ENCODE measurements around the gene ISM1. TPM values are rescaled to one million over a fixed set of nuclear protein-coding genes. Genes with fewer than 3 reads are reported as not detected.

ISM1 gene
- total RNA-seq, 1 experiment from 2014 or later, result not detected

DNA sequence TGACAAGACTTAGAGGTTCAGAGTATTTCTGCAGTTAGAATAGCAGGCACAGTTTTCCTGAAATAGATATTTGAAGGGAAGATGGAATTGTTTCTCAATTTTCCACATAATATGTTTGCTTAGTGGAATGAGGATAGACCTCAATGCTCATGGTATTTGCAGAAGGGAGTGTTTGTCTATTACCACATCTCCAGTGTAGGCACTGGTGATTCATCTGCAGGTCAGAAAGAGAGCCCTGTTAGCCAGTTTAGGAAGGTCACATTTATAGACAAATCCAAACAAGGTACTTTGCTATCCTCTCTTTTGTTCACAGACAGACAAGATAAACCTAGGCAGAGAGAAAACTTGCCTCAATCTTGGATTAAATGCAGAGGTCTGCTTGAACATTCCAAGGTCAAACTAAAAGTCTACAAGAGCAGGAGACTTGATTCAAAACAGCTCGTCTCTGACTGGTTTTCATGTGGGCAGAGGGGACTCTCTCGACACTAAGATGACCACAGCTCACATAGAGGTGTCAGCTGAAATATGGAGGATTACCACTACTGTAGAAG, 22.8 kb downstream of the ISM1 start:
- TF ChIP-seq, protein P1, sequence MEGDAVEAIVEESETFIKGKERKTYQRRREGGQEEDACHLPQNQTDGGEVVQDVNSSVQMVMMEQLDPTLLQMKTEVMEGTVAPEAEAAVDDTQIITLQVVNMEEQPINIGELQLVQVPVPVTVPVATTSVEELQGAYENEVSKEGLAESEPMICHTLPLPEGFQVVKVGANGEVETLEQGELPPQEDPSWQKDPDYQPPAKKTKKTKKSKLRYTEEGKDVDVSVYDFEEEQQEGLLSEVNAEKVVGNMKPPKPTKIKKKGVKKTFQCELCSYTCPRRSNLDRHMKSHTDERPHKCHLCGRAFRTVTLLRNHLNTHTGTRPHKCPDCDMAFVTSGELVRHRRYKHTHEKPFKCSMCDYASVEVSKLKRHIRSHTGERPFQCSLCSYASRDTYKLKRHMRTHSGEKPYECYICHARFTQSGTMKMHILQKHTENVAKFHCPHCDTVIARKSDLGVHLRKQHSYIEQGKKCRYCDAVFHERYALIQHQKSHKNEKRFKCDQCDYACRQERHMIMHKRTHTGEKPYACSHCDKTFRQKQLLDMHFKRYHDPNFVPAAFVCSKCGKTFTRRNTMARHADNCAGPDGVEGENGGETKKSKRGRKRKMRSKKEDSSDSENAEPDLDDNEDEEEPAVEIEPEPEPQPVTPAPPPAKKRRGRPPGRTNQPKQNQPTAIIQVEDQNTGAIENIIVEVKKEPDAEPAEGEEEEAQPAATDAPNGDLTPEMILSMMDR (IDR thresholded peaks at IDR 0.05; ENCODE audit: unreplicated experiment), result no peak
- no peak overlapping the region for H3K4me3 Mint-ChIP-seq (ENCODE audit: low read depth, unreplicated experiment)
- no TSS peak for BruUV-seq (replicated peaks)
- H3K4me1 Mint-ChIP-seq (ENCODE audit: low read depth, unreplicated experiment), result peaks cover 14% of the 10 kb centered on the region
- H3K9me3 Mint-ChIP-seq (ENCODE audit: low read depth, unreplicated experiment), result no peaks in the 10 kb centered on the region
- H3K36me3 Mint-ChIP-seq (ENCODE audit: insufficient read depth, unreplicated experiment), result no peaks in the 10 kb centered on the region
- no peak overlapping the region for H3K27ac Mint-ChIP-seq (ENCODE audit: unreplicated experiment)
- no peaks in the 10 kb centered on the region for H3K27me3 Mint-ChIP-seq (ENCODE audit: unreplicated experiment)
- intact Hi-C loops (cut with micrococcal nuclease; ENCODE audit: unreplicated experiment), result no loop called here
- DNase-seq, result no peak
- CTCF ChIA-PET, result interaction anchor here (0.6 kb wide), 1 partner anchor 61 kb away, joined by 3 read pairs; no protein-coding TSS in a partner anchor

DNA sequence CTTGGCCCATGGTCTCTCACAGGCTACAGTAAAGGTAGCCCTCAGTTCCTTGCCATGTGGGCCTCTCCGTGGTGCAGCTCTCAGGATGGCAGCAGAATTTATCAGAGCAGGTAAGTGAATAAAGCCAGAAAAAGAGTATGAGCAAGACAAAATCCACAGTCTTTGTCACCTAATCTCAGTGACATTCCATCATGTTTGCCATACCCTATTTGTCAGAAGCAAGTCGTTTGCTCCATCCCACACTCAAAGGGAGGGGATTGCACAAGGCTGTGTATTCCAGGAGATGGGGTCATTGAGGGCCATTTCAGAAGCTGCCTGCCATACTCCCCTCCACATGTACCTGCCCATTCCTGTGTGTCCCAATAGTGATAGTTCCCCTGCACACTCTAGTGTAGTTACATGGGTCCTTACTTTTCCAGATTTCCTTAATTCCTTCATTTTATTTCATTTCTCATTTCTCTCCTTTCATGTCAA, 24.2 kb downstream of the ISM1 start:
- no peaks in the 10 kb centered on the region for H3K9me3 Mint-ChIP-seq (ENCODE audit: low read depth, unreplicated experiment)
- H3K36me3 Mint-ChIP-seq (ENCODE audit: insufficient read depth, unreplicated experiment), result no peaks in the 10 kb centered on the region
- H3K27ac Mint-ChIP-seq (ENCODE audit: unreplicated experiment), result no peak overlapping the region
- CTCF ChIA-PET, result no interaction called here
- H3K4me1 Mint-ChIP-seq (ENCODE audit: low read depth, unreplicated experiment), result peaks cover 14% of the 10 kb centered on the region
- TF ChIP-seq, protein P1 (IDR thresholded peaks at IDR 0.05; ENCODE audit: unreplicated experiment), result no peak
- BruUV-seq (replicated peaks), result no TSS peak
- no peak for DNase-seq
- intact Hi-C loops (cut with micrococcal nuclease; ENCODE audit: unreplicated experiment), result no loop called here
- H3K27me3 Mint-ChIP-seq (ENCODE audit: unreplicated experiment), result no peaks in the 10 kb centered on the region
- no peak overlapping the region for H3K4me3 Mint-ChIP-seq (ENCODE audit: low read depth, unreplicated experiment)

DNA sequence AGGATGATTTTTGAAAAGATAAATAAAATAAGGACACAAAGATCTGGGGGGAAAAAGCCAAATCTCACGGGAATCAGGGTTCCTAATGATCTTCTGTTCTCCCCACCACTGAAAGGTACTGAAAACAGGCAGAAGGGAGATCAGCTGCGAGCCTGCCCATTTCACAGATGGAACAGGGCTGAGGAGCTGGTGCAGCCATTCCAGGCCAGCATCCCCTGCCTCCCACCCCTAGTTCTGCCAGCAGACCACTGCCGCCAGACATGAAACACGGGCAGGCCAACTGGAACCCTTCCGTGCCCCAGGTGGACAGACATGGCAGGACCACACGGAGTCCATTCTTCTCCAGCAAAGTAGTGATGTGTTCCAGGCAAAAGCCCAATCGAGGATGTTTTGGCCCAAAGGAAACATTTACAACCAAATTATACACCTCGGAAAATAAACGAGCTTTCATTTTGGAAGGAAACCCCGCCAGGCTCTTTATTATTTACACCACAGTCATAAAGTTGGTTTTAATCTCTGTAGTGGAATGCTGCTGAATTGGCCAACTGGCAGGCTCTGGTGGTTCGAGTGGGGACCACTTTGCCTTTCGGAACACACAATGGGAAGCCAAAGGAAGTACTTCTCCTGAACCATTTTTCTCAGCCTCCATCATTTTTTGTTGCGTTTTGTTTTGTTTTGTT, 28.2 kb downstream of the ISM1 start:
- Mint-ChIP-seq H3K4me1 (ENCODE audit: low read depth, unreplicated experiment) (peaks cover 14% of the 10 kb centered on the region), H3K27me3 (ENCODE audit: unreplicated experiment) (peaks cover 29% of the 10 kb centered on the region), H3K9me3 (ENCODE audit: low read depth, unreplicated experiment) (no peaks in the 10 kb centered on the region), H3K4me3 (ENCODE audit: low read depth, unreplicated experiment) (no peak overlapping the region), H3K36me3 (ENCODE audit: insufficient read depth, unreplicated experiment) (no peaks in the 10 kb centered on the region), H3K27ac (ENCODE audit: unreplicated experiment) (no peak overlapping the region)
- no TSS peak for BruUV-seq (replicated peaks)
- TF ChIP-seq, protein P1 (IDR thresholded peaks at IDR 0.05; ENCODE audit: unreplicated experiment), result no peak
- CTCF ChIA-PET, result no interaction called here
- intact Hi-C loops (cut with micrococcal nuclease; ENCODE audit: unreplicated experiment), result no loop called here
- DNase-seq, result no peak

DNA sequence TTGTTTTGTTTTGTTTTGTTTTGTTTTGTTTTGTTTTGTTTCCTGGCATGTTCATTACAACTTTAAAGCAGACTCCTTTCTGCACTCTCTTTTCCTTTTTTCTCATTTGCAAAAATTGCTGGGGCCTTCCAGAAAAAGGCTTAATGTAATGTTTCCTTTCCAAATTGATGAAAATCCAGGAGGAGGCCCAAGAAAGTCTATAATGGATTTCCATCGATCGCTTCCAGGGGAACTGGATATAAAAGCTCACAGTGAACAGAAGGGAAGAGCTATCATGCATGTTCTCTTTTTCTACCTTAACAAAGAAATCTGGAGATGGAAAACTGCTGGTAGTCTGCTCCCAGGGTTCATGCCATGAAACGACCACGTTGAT, 28.7 kb downstream of the ISM1 start:
- BruUV-seq (replicated peaks), result no TSS peak
- TF ChIP-seq, protein P1 (IDR thresholded peaks at IDR 0.05; ENCODE audit: unreplicated experiment), result no peak
- Mint-ChIP-seq H3K4me1 (ENCODE audit: low read depth, unreplicated experiment) (peaks cover 14% of the 10 kb centered on the region), H3K4me3 (ENCODE audit: low read depth, unreplicated experiment) (no peak overlapping the region), H3K36me3 (ENCODE audit: insufficient read depth, unreplicated experiment) (no peaks in the 10 kb centered on the region), H3K27me3 (ENCODE audit: unreplicated experiment) (peaks cover 29% of the 10 kb centered on the region), H3K9me3 (ENCODE audit: low read depth, unreplicated experiment) (no peaks in the 10 kb centered on the region), H3K27ac (ENCODE audit: unreplicated experiment) (no peak overlapping the region)
- intact Hi-C loops (cut with micrococcal nuclease; ENCODE audit: unreplicated experiment), result no loop called here
- CTCF ChIA-PET, result no interaction called here
- DNase-seq, result no peak
